Activated CD4-positive, CD25-positive, alpha-beta regulatory T cell treated with anti-CD3 and anti-CD28 coated beads, Interleukin-2, amount 50 U/mL, for 72 hours (primary cell): ENCODE measurements around the gene MRPL28.
"Not testable (repeated sequence)": the region's sequence is repeated elsewhere in the genome, so short reads cannot be mapped to it uniquely, and the experiment has no call there.

Experiments used
- DNase-seq: peaks from one replicate; pipeline ENCODE4 v3.0.0; 2021

The MRPL28 gene

DNA sequence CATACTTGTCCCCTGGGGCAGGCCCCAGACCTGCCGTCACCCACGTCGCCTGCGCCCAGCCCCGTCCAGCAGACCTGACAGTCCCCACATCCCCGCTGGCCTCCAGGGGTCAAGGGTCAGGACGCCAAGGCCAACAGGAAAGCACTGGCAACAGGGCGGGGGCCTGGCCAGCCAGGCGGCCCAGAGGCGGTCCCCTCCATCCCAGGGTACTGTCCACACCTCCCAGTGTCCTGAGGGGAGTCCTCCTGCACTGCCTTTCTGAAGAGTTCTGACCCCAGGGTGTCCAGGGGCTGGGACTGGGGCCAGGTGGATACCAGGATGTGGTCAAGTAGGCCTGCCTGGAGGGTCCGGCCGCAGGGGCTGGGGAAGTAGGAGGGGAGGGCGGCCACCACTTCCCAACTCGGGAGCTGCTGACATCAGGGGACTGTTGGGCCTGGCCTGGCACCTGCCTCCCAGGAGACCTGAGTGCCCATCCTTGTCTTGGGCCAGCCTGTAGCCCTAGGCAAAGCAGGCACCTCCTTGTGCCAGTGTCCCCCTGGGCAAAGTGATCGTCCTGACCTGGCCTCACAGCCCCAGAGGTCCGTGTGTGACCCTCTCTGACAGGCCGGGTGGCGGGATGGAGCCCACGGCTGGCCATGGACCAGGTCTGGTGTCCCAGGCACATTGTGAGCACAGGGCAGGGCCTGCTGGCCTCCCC lies 11.1 kb downstream of the MRPL28 start:
- no peak for DNase-seq

DNA sequence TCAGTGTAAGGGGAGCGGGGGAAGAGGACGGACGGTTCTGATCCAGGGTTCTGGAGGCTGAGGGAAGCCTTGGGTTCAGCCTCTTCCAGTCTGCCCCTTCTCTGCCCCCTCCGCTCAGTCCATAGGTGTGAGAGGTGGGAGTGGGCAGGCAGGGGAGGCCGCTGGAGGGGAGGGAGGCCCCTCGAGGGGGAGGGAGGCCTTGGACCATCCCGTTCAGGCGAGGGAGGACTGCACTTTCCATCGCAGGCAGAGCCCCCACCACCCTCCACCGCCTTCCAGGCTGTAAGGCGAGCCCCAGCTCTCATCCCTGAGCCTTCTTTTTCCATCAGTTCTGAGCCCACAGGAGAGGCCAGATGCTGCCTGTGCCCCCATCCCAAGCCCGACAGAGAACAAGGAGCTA lies 13.6 kb downstream of the MRPL28 start:
- no peak for DNase-seq

DNA sequence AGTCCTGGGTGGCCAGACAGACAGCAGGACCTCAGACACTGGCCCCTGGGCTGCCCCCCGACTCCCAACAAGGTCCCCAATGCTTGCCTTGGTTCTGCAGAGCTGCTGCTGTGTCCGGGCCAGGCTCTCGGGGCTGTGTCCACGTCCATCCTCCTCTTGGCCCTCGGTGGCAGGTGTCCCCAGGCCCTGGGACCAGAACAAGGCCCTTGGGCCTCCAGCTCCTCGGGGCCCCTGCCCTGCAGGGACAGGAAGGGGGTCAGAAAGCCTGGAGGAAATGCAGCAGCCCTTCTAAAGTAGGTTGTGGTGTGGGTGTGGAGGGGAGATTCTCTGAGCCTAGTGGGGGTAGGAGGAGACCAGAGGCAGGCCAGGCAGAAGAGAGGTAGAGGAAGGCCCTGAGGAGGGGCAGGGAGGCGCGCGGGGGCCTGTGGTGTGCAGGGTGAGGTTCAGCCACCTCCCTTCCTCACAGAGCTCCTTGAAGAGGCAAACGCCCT lies 15.3 kb downstream of the MRPL28 start:
- DNase-seq = no peak

DNA sequence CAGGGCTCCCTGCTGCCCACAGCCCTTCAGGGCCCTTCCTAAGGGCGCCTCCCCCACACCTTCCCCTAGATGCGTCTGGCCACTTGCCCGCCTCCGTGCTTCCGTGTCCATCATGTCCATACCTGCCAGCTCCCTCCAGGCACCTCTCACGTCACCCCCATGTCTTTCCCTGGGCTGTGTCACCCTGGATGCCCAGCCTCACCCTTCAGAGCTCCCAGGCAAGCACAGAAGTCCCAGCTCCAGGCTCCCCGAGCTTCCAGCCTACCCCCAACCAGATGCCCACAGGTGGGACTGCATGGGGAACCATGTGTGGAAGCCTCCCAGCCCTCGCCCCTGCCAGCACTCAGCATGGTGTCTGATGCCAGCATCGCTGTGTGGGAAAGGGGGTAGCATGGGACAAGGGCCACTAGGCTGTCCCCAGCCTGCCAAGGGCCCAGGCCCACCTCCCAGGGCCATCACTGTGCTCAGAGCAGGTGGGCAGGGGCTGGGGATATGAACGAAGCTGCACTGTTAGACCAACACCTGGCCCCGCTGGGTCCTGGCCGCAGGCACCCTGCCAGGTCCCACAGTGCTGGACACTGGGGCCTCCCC lies 16.0 kb downstream of the MRPL28 start:
- DNase-seq = no peak

DNA sequence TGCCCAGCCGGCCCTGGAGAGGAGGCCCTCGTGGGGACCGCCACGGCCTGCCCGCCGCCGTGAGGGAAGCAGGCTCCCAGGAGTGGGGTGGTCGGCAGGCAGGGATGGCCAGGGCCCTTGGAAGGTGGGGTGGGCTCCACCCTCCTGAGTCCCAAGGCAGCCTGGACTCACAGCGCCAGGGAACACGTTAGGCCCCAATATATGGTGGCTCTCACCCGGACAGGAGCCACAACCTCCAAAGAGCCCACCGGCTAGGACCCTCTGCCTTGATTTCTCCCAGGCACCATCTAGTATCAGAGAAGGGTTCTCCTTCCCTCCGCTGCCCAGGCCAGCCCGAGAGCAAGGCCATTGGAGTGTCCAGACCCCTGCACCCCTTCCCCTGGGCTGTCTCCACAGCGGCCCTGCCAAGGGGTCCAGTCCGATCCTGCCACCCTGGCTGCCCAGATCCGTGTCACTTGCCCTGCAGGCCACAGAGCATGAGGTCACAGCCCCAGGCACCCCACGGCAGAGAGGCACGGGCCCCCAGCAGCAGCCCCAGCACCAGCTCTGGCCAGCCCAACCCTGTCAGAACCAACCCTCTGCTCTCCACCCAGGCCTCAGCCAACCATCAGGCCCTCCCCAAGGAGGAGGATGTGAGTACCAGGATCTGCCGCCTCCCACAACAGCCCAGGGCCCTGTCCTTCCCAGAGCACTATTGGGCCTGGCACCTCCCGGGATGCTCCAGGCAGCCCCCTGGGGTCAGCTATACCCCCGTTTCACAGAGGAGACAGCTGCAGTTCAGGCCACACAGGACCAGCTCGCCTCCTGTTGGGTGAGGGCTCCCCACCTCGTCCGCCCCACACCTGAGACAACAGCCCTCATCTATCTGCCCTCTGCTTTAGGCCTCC lies 16.7 kb downstream of the MRPL28 start:
- DNase-seq = no peak

DNA sequence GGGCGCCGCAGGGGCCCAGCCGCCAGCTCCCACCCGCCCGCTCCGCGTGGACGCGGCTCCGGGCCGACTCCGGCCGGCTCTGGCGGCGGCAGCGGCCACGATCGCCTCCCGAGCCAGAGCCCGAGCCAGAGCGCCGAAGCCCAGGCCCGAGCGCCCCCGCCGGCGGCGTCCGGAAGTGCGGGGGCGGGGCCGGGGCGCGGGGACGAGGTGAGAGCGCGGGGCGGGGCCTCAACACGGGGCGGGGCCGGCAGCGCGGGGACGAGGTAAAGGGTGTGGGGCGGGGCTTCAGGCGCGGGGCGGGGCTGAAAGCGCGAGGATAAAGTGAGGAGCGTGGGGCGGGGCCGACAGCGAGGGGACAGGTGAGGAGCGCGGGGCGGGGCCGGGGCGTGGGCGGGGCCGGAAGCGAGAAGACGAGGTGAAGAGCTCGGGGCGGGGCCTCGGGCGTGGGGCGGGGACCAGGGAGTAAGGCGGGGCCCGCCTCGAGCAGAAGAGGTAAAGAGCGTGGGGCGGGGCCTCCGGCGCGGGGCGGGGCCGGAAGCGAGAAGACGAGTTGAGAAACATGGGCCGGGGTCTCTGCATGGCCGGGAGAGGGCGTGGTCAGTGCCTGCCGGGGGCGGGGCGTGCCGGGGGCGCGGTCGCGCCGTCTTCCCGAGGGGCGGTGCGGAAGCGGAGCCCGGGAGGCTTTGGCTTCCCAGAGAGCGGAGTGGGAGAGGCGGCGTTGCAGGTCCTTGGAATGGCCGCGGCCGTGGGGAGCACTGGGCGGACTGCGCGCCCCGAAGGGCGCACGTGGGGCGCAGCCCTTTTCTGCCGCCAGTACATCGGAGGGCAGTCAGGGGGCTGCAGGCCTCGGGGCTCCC lies 17.6 kb downstream of the MRPL28 start, which contains the start of gene AXIN1:
AXIN1 (minus strand) TSS at position 177 of the 857 bp plus-strand sequence. CDS start 5,698 bp downstream, outside the sequence.
- DNase-seq = peak; percentile 100

DNA sequence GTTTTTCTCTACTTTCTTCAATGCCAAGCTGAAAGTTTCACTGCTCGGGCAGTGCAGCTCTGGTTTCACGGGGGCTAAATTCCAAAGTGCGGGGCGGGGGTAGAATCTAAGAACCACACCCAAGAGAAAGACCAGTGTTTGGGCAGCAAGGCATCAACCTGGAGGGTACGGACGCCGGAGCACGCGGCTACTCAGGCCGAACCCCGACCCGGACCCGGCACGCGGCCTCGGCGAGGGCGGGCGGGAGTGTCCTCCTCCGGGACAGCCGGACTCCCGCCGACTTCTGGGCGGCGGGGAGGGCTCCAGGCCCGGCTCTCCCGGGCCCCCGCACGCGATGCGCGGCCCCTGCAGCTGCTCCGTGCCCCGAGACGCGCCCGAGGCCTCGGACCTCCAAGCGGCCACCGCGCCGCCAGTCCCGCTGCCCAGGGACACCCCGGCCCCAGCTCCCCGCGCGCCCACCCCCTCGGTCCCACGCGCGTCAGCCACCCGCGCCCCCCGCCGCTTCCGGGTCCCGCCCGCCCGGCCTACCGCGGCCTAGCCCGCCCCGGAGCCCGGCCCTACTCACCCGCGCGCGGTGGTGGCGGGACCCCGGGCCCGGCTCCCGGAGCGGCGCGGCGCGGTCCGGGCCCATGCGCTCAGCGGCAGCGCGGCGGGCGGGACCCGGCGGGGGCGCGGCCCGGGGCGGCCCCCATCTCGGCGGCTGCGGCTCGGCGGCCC lies 18.4 kb downstream of the MRPL28 start:
- no peak for DNase-seq

DNA sequence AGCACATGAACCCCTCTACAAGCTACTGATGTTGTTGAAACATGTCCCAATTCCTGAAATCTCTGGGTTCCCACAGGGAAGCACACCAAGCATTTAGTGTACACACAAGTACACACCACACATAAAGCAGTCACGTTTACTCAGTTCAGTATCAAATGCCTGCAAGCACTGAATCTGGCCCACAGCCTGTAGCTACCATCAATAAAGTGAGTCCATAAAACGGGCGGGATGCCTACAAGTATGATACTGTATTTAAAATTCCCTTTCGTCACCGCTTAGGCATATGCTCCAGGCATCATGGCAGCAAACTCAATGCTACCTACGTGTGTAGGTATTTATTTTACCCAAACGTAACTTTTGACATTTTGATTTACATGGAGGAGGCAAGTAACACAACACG lies 20.1 kb downstream of the MRPL28 start:
- no peak for DNase-seq

DNA sequence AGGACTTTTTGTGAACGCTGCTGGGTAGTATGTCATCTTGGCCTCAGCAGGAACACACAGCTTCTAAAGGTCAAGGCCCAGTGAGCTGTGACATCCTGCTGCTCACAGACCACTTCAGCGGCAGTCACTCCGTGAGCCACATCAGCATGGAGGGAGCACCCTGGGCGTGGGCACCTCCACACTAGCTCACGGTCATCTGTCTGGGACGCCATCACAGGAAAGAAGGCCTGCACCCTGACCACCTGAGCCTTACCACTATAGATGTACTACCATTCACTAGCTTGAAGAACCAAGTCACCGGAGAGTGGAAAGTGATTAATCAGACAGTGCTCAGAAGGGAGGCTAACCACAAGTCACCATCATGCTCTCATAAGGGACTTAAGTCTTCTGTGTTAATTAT lies 21.1 kb downstream of the MRPL28 start:
- DNase-seq = no peak

DNA sequence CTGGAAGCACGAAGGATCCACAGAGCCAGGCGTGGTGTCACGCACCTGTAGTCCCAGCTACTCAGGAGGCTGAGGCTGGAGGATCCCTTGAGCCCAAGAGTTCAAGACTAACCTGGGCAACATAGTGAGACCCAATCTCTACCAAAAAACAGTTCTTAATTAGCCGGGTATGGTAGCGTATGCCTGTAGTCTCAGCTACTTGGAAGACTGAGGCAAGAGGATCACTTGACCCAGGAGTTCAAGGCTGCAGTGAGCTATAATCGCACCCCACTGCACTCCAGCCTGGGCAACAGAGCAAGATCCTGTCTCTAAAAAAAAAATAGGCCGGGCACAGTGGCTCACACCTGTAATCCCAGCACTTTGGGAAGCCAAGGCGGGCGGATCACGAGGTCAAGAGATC lies 21.8 kb downstream of the MRPL28 start:
- DNase-seq = not testable (repeated sequence)

DNA sequence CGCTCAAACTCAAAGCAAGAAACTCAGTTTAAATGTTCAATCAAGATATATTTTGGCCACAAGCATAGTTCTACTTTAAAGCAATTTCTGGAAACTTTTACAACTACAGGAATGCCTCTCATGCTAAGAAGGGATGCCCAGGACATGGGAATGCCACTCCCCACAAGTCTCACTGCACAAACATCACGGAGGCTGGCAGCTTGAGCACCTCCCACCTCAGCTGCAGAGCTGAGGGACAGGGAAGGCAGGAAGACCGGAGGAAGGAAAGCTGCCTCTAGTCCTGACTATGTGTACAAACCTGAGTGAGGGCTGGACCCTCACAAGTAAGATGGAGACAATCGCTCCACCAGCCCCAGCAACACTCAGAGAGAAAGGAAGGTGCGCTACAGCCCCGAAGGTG lies 23.1 kb downstream of the MRPL28 start:
- no peak for DNase-seq

DNA sequence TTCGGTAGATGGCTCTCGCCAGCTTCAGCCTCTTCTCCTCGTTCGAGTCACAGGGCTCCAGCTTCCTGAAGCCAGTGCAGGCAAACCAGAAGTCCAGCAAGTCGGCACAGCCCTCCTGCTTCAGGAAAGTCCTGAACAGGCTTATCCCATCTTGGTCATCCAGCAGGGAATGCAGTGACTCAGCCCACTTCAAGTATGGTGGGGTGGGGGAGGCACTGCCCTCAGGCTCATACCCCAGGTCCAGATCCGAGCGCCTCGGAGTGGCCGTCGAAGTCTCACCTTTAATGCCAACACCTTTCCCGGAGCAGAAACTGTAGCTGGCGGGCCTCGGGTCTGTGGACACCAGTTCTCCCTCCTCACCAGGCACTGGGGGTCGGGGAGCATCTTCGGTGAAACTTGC lies 23.8 kb downstream of the MRPL28 start:
- DNase-seq = no peak

DNA sequence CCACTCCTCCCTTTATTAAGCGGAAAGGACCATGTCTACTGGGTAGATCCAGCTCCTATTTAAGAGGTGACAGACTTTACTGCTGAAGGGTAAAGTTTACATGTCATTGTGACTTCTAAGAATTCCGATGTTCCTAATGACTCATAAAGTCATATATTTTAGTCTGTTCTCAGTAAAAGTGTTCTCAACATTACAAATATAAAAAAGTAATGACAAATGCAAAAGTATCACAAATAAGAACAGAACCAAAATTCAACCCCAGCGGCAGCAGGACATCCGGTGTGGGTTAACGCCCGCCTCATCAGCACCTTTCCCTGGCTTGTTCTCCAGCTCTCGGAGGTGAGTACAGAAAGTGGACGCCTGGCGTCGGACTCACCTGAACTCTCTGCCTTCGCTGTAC lies 24.6 kb downstream of the MRPL28 start:
- no peak for DNase-seq

DNA sequence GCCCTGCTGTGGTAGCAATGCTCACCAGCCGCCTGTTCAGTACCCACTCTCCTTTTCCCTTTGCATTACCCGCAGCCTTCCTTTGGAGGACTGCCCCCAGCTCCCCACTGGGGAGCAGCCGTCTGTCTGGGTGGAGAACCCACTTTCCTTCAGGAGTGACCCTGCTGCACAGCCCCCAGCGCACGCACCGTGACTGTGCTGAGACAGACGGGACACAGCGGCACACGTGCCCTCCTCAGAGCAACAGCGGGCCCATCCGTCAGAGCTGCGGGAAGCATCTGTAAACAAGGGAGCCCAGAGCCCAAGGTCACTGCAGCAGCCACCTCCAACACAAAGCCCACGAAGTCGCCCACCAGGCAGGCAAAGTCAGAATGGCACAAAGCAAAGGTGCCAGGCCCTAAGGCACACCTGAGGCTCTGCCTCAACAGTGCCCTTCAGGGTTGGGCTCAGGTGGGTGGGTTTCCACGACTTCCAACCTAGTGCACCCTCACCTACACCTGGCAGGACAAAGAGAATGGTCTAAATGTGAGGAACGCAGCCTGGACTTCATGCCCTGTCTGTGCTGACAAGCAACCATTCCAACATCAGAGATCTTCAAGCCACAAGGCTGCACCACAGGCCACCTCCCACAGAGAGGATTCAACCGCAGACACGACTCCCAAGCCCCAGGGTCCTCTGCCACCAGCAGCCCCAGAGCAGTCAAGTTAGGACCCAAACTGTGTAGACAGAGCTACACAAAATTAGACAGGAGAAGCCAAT lies 27.7 kb downstream of the MRPL28 start:
- DNase-seq = no peak

DNA sequence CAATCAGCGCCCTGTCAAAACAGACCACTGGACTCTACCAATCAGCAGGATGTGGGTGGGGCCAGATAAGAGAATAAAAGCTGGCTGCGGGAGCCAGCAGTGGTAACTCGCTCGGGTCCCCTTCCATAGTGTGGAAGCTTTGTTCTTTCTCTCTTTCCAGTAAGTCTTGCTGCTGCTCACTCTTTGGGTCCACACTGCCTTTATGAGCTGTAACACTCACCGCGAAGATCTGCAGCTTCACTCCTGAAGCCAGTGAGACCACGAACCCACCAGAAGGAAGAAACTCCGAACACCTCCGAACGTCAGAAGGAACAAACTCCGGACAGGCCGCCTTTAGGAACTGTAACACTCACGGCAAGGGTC lies 28.4 kb downstream of the MRPL28 start:
- not testable (repeated sequence) for DNase-seq

DNA sequence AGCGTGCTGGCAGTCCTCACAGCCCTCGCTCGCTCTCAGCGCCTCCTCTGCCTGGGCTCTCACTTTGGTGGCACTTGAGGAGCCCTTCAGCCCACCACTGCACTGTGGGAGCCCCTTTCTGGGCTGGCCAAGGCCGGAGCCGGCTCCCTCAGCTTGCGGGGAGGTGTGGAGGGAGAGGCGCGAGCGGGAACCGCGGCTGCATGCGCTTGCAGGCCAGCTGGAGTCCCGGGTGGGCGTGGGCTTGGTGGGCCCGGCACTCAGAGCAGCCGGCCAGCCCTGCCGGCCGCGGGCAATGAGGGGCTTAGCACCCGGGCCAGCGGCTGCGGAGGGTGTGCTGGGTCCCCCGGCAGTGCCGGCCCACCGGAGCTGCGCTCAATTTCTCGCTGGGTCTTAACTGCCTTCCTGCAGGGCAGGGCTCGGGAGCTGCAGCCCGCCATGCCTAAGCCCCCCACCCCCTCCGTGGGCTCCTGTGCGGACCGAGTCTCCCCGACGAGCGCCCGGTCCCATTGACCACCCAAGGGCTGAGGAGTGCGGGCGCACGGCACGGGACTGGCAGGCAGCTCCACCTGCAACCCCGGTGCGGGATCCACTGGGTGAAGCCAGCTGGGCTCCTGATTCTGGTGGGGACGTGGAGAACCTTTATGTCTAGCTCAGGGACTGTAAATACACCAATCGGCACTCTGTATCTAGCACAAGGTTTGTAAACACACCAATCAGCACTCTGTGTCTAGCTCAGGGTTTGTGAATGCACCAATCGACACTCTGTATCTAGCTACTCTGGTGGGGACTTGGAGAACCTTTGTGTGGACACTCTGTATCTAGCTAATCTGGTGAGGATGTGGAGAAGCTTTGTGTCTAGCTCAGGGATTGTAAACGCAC lies 29.0 kb downstream of the MRPL28 start:
- not testable (repeated sequence) for DNase-seq

DNA sequence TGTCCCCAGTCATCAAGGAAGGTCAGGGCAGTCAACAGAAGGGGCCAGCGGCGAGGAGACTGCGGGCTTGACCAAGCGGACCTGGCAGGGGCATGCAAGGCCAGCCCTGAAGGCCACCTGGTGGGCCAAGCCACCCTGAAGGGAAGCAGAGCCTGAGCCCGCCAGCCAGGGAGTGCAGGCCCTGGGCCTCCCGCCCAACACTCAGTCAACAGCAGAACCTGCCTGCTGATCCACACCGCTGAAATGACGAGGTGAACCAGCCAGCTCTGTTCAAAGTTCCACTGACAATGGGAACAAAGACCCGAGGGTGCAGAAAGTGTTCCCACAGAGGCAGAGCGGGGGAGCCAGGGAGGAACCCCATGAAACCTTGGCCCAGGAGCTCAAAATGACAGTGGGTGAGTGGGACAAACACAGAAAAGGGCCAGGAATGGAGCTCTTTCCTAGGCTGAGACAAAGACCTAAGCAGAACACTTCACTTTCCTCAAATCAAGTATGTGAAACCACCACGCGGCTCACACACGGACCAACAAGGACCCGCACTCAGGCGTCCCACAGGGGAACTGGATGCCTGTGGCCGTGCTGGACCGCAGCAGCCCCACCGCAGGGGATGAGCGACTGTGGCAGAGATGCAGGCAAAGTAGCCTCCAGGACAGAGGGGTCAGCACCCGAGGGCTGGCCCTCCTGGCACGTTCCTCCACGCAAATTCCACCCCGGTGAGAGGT lies 29.8 kb downstream of the MRPL28 start:
- no peak for DNase-seq

DNA sequence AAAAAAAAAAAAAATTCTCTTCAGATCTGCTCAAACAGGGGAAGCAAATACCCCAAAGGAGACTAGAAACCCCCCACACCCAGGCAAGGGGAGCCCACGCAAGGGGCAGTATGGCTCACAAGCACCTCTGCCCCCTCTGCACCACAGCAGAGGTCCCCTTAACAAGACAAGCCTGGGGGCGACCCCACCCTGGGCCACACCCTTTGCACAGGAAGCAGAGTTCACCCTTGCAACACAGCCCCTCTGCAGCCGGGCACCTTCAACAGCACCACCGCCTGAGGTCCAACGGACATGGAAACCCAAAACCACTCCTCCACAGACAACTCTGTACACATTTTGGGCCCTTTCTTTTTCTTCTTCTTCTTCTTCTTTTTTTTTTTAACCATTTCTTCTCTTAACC lies 30.7 kb downstream of the MRPL28 start:
- DNase-seq = no peak

DNA sequence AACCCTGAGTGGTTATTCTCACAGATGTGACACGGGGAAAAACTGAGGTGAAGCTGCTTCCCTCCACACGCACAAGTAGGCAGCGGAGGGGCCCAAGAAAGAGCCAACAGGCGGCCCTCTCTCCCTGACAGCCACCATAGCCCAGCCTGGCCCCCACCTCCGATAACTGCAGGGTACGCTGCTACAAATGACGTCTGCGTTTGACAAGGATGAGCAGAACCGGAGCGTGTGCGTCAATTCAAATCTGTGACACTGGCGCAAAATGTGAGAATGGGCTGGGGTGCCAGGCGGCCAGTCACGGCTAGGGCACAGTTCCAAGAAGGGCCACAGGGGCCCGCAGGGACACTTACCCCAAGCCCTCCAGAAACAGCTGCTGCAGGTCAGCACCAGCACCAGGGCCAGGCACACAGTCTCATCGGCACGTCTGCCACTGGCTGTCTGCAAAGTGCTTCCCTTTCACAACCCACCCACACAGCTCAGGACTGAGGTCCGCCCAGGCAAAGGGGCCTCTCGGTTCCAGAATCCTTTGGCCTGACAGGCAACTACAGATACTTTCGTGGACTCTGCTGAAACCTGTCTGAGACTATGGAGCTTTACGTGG lies 32.3 kb downstream of the MRPL28 start:
- DNase-seq = no peak
